Endothelial cell of umbilical vein (primary cell): ENCODE data around the gene FER. TPM values are rescaled to one million over a fixed set of nuclear protein-coding genes. Genes with fewer than 3 reads are reported as not detected.

ENCODE experiments used
- BruUV-seq: library from RNA; stranded (reverse); fragments of 400-500 nt; replicated peaks from 2 replicates; lab custom pipeline; 2021; lab: Mats Ljungman, UMichigan
- CTCF ChIA-PET: fragments of 300-600, 350-600 bp; sonication (Branson Sonifier 250); formaldehyde crosslinking; loops from one replicate; lab custom pipeline; 2021; ENCODE audit warnings: antibody characterized with exemption, inconsistent platforms; lab: Charles Lee
- POLR2A ChIA-PET: fragments of 300-600, 350-600 bp; sonication (Branson Sonifier 250); formaldehyde crosslinking; loops from one replicate; lab custom pipeline; 2021; ENCODE audit warnings: antibody characterized with exemption, inconsistent platforms; lab: Charles Lee
- DNase-seq: peaks from one replicate; pipeline ENCODE4 v3.0.0-alpha.2; 2011; ENCODE audit warnings: low read depth, low spot score
- FAIRE-seq: peaks from 2 replicates; lab custom pipeline; 2011; peaks lifted over from hg19 to GRCh38; lab: Jason Lieb, UNC
- H2AFZ ChIP-seq: 2 replicates; pipeline ENCODE4 v1.6.0; 2012; ENCODE audit warnings: low read depth, low read length, control low read depth, inconsistent platforms
- H3K27ac ChIP-seq: 2 replicates; pipeline ENCODE4 v1.5.1; 2011; ENCODE audit warnings: low read depth, mild to moderate bottlenecking, control low read depth, low read length, moderate library complexity; ENCODE audit not compliant: insufficient read depth
- H3K27me3 ChIP-seq, 2 experiments: 2 replicates each; pipeline versions ENCODE4 v1.6.0 to v1.6.1; 2011; ENCODE audit warnings: low read length in 2 of 2, mixed read lengths in 1 of 2; ENCODE audit not compliant: control insufficient read depth in 2 of 2, insufficient read depth in 2 of 2
- H3K36me3 ChIP-seq, 2 experiments: 2 replicates in 1 of 2; 3 replicates in 1 of 2; pipeline ENCODE4 v1.5.1; 2011; ENCODE audit warnings: low read length in 2 of 2, mild to moderate bottlenecking in 1 of 2, moderate library complexity in 1 of 2; ENCODE audit not compliant: control insufficient read depth in 2 of 2, insufficient read depth in 2 of 2; ENCODE audit errors: extremely low read depth in 1 of 2
- H3K4me1 ChIP-seq: 3 replicates; pipeline ENCODE4 v1.5.1; 2011; ENCODE audit warnings: mild to moderate bottlenecking, low read length; ENCODE audit not compliant: control insufficient read depth, insufficient read depth; ENCODE audit errors: extremely low read depth
- H3K4me2 ChIP-seq: 2 replicates; pipeline ENCODE4 v1.6.1; 2011; ENCODE audit warnings: low read length, control low read depth, mixed read lengths; ENCODE audit not compliant: insufficient read depth
- H3K4me3 ChIP-seq, 3 experiments: fragments of 200-600 bp in 1 of 3; sonication (generic), shearing (Covaris generic) in 1 of 3; replicated peaks in 1 of 3; 2 replicates each; pipeline ENCODE4 v1.5.1; 2011 to 2016; ENCODE audit warnings: control low read depth in 3 of 3, low read length in 3 of 3, mild to moderate bottlenecking in 2 of 3, inconsistent platforms in 1 of 3, low read depth in 1 of 3, moderate library complexity in 1 of 3; ENCODE audit not compliant: insufficient read depth in 1 of 3
- H3K79me2 ChIP-seq: 2 replicates; pipeline ENCODE4 v1.6.0; 2012; ENCODE audit warnings: low read length, inconsistent platforms; ENCODE audit not compliant: control insufficient read depth, insufficient read depth
- H3K9ac ChIP-seq: replicated peaks from 2 replicates; pipeline ENCODE3; 2011; ENCODE audit warnings: low read length, control low read depth; ENCODE audit not compliant: insufficient read depth; ENCODE audit errors: extremely low read depth
- H3K9me1 ChIP-seq: replicated peaks from 3 replicates; pipeline ENCODE4 v1.6.0; 2011; ENCODE audit warnings: mild to moderate bottlenecking, low read length; ENCODE audit not compliant: control insufficient read depth, insufficient read depth; ENCODE audit errors: extremely low read depth
- H3K9me3 ChIP-seq: replicated peaks from 2 replicates; pipeline ENCODE4 v1.5.1; 2012; ENCODE audit warnings: low read length, inconsistent platforms; ENCODE audit not compliant: control insufficient read depth, insufficient read depth
- H4K20me1 ChIP-seq: replicated peaks from 2 replicates; pipeline ENCODE3; 2011; ENCODE audit warnings: mild to moderate bottlenecking, low read length; ENCODE audit not compliant: control insufficient read depth, insufficient read depth; ENCODE audit errors: extremely low read depth
- EZH2 ChIP-seq: IDR thresholded peaks from 2 replicates; pipeline ENCODE4 v1.6.1; 2012; ENCODE audit warnings: borderline replicate concordance, low read depth, mild to moderate bottlenecking, moderate library complexity, low read length, inconsistent platforms; ENCODE audit not compliant: severe bottlenecking
- FOS ChIP-seq: IDR thresholded peaks from 2 replicates; pipeline ENCODE4 v1.6.1; 2011; ENCODE audit warnings: mild to moderate bottlenecking, low read length, moderate library complexity, borderline replicate concordance; ENCODE audit not compliant: insufficient read depth
- GATA2 ChIP-seq: IDR thresholded peaks from 2 replicates; pipeline ENCODE4 v1.7.0; 2011; ENCODE audit warnings: low read depth, mild to moderate bottlenecking, moderate library complexity, mixed read lengths, low read length; ENCODE audit not compliant: insufficient read length, insufficient read depth
- JUN ChIP-seq: IDR thresholded peaks from 2 replicates; pipeline ENCODE4 v1.6.1; 2011; ENCODE audit warnings: borderline replicate concordance, low read depth; ENCODE audit not compliant: insufficient read length, insufficient read depth
- MYC ChIP-seq: IDR thresholded peaks from one replicate; pipeline ENCODE4 v1.6.1; 2011; ENCODE audit warnings: mild to moderate bottlenecking, low read depth, low read length
- POLR2A ChIP-seq: IDR thresholded peaks from 2 replicates; pipeline ENCODE4 v1.6.1; 2012; ENCODE audit warnings: low read depth, mild to moderate bottlenecking, control low read depth, low read length
- POLR2AphosphoS5 ChIP-seq: IDR thresholded peaks from 2 replicates; pipeline ENCODE4 v1.6.1; 2012; ENCODE audit warnings: low read depth, mild to moderate bottlenecking, control low read depth, low read length, moderate library complexity; ENCODE audit not compliant: insufficient read depth
- dilution Hi-C: fragments of 300-500 bp; cut with MboI; formaldehyde crosslinking; loops from one replicate; pipeline ENCODE4 v1.15.0; 2019; ENCODE audit warnings: low sequenced_read_pairs; ENCODE audit not compliant: extremely low pct_ligation_motif_present
- intact Hi-C: fragments of 100-400 bp; cut with micrococcal nuclease; formaldehyde crosslinking; loops from one replicate; pipeline ENCODE4 v1.10.0; 2022
- polyA plus RNA-seq, 4 experiments: library from polyadenylated mRNA; depleted of rRNA in 3 of 4; stranded (reverse) in 3 of 4; unstranded in 1 of 4; fragments of >200 nt; gene quantifications; 2 replicates each; pipeline versions ENCODE4 v1.2.1 to v1.2.3, GENCODE V29; 2011 to 2012; ENCODE audit warnings: missing spikeins in 1 of 4
- total RNA-seq: library from RNA; stranded (reverse); gene quantifications from 2 replicates; pipeline ENCODE4 v1.2.3, GENCODE V29; 2021
- TF ChIP-seq, protein P1 (sequence below): IDR thresholded peaks from 2 replicates; pipeline ENCODE4 v1.6.1; 2011; ENCODE audit not compliant: insufficient read depth, insufficient read length
- TF ChIP-seq, protein P2 (sequence below), 2 donors: IDR thresholded peaks; 1 replicate in 1 of 2; 2 replicates in 1 of 2; pipeline ENCODE4 v1.5.1; 2011; ENCODE audit warnings: low read length in 2 of 2, mild to moderate bottlenecking in 2 of 2, moderate library complexity in 2 of 2, control low read depth in 1 of 2, inconsistent platforms in 1 of 2, low read depth in 1 of 2; ENCODE audit not compliant: insufficient read depth in 1 of 2; ENCODE audit errors: extremely low read depth in 1 of 2

Gene FER
- total and polyA plus RNA-seq, 2 donors (not counting 3 experiments of a cell fraction or from before 2014, with no cell fraction given) = 2.3 to 27.5 TPM

DNA sequence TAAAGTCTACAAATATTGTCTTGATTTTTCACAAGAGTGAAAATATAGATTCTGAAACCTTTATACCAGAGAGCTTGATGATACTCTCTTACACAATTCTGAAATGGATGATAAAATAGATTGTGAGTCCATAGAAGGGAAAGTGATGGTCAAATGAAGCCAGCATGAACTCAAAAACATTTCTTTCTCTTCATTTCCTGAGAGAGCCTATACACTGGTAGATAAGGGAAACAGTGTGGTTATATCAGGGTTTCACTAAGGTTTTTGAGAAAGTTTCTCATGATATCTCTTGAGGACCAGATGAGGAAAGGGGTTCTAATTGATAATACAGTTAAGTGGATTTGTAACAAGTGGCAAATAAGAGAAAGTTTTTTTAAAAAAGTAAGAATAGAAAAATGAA is 407.9 kb downstream of the FER start:
- Histone ChIP-seq H3K27ac (no peak overlapping the region), H3K9me3 (no peaks in the 10 kb centered on the region), H3K27me3 (no peaks in the 10 kb centered on the region), H3K9me1 (no peaks in the 10 kb centered on the region), H3K4me1 (no peaks in the 10 kb centered on the region), H4K20me1 (no peaks in the 10 kb centered on the region), H3K9ac (no peak overlapping the region), H3K36me3 (no peaks in the 10 kb centered on the region), H2AFZ (no peak overlapping the region), H3K4me3 (no peak overlapping the region), H3K79me2 (no peaks in the 10 kb centered on the region), H3K4me2 (no peak overlapping the region)
- FAIRE-seq (no peak), DNase-seq (no peak)
- ChIA-PET POLR2A (no interaction called here), CTCF (no interaction called here)
- TF ChIP-seq POLR2AphosphoS5 = no peak
- no peak for TF ChIP-seq POLR2A
- TF ChIP-seq GATA2 = no peak
- no peak for TF ChIP-seq EZH2
- no peak for TF ChIP-seq MYC
- TF ChIP-seq, protein P1, sequence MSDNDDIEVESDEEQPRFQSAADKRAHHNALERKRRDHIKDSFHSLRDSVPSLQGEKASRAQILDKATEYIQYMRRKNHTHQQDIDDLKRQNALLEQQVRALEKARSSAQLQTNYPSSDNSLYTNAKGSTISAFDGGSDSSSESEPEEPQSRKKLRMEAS = no peak
- TF ChIP-seq, protein P2, sequence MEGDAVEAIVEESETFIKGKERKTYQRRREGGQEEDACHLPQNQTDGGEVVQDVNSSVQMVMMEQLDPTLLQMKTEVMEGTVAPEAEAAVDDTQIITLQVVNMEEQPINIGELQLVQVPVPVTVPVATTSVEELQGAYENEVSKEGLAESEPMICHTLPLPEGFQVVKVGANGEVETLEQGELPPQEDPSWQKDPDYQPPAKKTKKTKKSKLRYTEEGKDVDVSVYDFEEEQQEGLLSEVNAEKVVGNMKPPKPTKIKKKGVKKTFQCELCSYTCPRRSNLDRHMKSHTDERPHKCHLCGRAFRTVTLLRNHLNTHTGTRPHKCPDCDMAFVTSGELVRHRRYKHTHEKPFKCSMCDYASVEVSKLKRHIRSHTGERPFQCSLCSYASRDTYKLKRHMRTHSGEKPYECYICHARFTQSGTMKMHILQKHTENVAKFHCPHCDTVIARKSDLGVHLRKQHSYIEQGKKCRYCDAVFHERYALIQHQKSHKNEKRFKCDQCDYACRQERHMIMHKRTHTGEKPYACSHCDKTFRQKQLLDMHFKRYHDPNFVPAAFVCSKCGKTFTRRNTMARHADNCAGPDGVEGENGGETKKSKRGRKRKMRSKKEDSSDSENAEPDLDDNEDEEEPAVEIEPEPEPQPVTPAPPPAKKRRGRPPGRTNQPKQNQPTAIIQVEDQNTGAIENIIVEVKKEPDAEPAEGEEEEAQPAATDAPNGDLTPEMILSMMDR (IDR thresholded peaks at IDR 0.05; ENCODE audit: extremely low read depth in 1 of 2, insufficient read depth in 1 of 2, low read depth in 1 of 2, low read length in 2 of 2) = no peak
- no peak for TF ChIP-seq FOS
- TF ChIP-seq JUN = no peak
- dilution Hi-C loops (no loop called here), intact Hi-C loops (no loop called here)
- BruUV-seq = no TSS peak
